ENCODE results near the gene ATP10A. TPM values are rescaled to one million over a fixed set of nuclear protein-coding genes. Genes with fewer than 3 reads are reported as not detected.

ATP10A gene
- total and polyA plus RNA-seq, 2 experiments from 2014 or later = 0.75 to 0.77 TPM

GRCh38 chr15:25730918-25731317 lies 132.2 kb downstream of the ATP10A start:
- Histone ChIP-seq H4K20me1 (ENCODE audit: insufficient read depth, poor library complexity, severe bottlenecking) (no peaks in the 10 kb centered on the region), H3K27ac (no peak overlapping the region), H3K4me2 (no peak overlapping the region), H3K79me2 (no peaks in the 10 kb centered on the region), H3K9me2 (replicated peaks; ENCODE audit: insufficient read depth) (no peaks in the 10 kb centered on the region), H3K36me3 (replicated peaks; ENCODE audit: insufficient read depth, low read depth) (no peaks in the 10 kb centered on the region), H2AFZ (no peak overlapping the region), H3K27me3 (no peaks in the 10 kb centered on the region), H3K4me3 (no peak overlapping the region), H3K4me1 (ENCODE audit: insufficient read depth) (no peaks in the 10 kb centered on the region), H3K9me3 (ENCODE audit: low read depth) (no peaks in the 10 kb centered on the region)
- no peak for TF ChIP-seq EZH2 (IDR thresholded peaks at IDR 0.05; ENCODE audit: borderline replicate concordance)
- no peak for TF ChIP-seq EZH2phosphoT487 (IDR thresholded peaks at IDR 0.05; ENCODE audit: low read depth, severe bottlenecking, unreplicated experiment)
- TF ChIP-seq CTCF (IDR thresholded peaks at IDR 0.05; ENCODE audit: poor library complexity) = no peak
- no peak for DNase-seq (ENCODE audit: low spot score)
- WGBS (ENCODE audit: low lambda C conversion rate, missing lambda C conversion rate) = 87% methylated on average over 6 of the region's 6 CpGs

GRCh38 chr15:25728816-25729215 lies 134.3 kb downstream of the ATP10A start:
- no peaks in the 10 kb centered on the region for H3K27me3 ChIP-seq
- WGBS (ENCODE audit: low lambda C conversion rate, missing lambda C conversion rate) = 88% methylated on average over 15 of the region's 15 CpGs
- no peak overlapping the region for H3K4me2 ChIP-seq
- no peak for DNase-seq (ENCODE audit: low spot score)
- H3K79me2 ChIP-seq = no peaks in the 10 kb centered on the region
- H4K20me1 ChIP-seq (ENCODE audit: insufficient read depth, poor library complexity, severe bottlenecking) = no peaks in the 10 kb centered on the region
- no peak overlapping the region for H2AFZ ChIP-seq
- H3K27ac ChIP-seq = no peak overlapping the region
- no peaks in the 10 kb centered on the region for H3K4me1 ChIP-seq (ENCODE audit: insufficient read depth)
- no peaks in the 10 kb centered on the region for H3K9me3 ChIP-seq (ENCODE audit: low read depth)
- H3K36me3 ChIP-seq (replicated peaks; ENCODE audit: insufficient read depth, low read depth) = no peaks in the 10 kb centered on the region
- no peak overlapping the region for H3K4me3 ChIP-seq
- H3K9me2 ChIP-seq (replicated peaks; ENCODE audit: insufficient read depth) = no peaks in the 10 kb centered on the region
- no peak for TF ChIP-seq EZH2phosphoT487 (IDR thresholded peaks at IDR 0.05; ENCODE audit: low read depth, severe bottlenecking, unreplicated experiment)
- no peak for TF ChIP-seq CTCF (IDR thresholded peaks at IDR 0.05; ENCODE audit: poor library complexity)
- TF ChIP-seq EZH2 (IDR thresholded peaks at IDR 0.05; ENCODE audit: borderline replicate concordance) = no peak

- H3K27ac ChIP-seq = no peak overlapping the region
- DNase-seq (ENCODE audit: low spot score) = no peak
- H3K4me2 ChIP-seq = no peak overlapping the region
- no peak for TF ChIP-seq CTCF (IDR thresholded peaks at IDR 0.05; ENCODE audit: poor library complexity)
- TF ChIP-seq EZH2 (IDR thresholded peaks at IDR 0.05; ENCODE audit: borderline replicate concordance) = no peak
- H3K36me3 ChIP-seq (replicated peaks; ENCODE audit: insufficient read depth, low read depth) = no peaks in the 10 kb centered on the region
- WGBS (ENCODE audit: low lambda C conversion rate, missing lambda C conversion rate) = 89% methylated on average over 16 of the region's 18 CpGs
- H3K27me3 ChIP-seq = no peaks in the 10 kb centered on the region
- H4K20me1 ChIP-seq (ENCODE audit: insufficient read depth, poor library complexity, severe bottlenecking) = no peaks in the 10 kb centered on the region
- H3K4me3 ChIP-seq = no peak overlapping the region
- H3K79me2 ChIP-seq = no peaks in the 10 kb centered on the region
- no peaks in the 10 kb centered on the region for H3K9me3 ChIP-seq (ENCODE audit: low read depth)
- H3K9me2 ChIP-seq (replicated peaks; ENCODE audit: insufficient read depth) = no peaks in the 10 kb centered on the region
- no peak overlapping the region for H2AFZ ChIP-seq
- H3K4me1 ChIP-seq (ENCODE audit: insufficient read depth) = no peaks in the 10 kb centered on the region
These were observed 135.1 kb downstream of the ATP10A start for GRCh38 chr15:25727867-25728600.
